Astrocyte (in vitro differentiated cells and primary cell): ENCODE data around the gene SPSB1. TPM values are rescaled to one million over a fixed set of nuclear protein-coding genes. Genes with fewer than 3 reads are reported as not detected.

Source experiments
- DNase-seq: peaks from one replicate; pipeline ENCODE4 v3.0.0-alpha.2; 2010; ENCODE audit warnings: low read depth
- FAIRE-seq: peaks from 2 replicates; lab custom pipeline; 2011; peaks lifted over from hg19 to GRCh38; lab: Jason Lieb, UNC
- H2AFZ ChIP-seq: 2 replicates; pipeline ENCODE4 v1.6.0; 2012; ENCODE audit warnings: low read depth, low read length, inconsistent platforms
- H3K27ac ChIP-seq: 2 replicates; pipeline ENCODE4 v1.5.1; 2011; ENCODE audit warnings: low read depth, low read length, inconsistent platforms
- H3K27me3 ChIP-seq: 2 replicates; pipeline ENCODE4 v1.6.0; 2011; ENCODE audit warnings: low read length, inconsistent platforms; ENCODE audit not compliant: insufficient read depth
- H3K36me3 ChIP-seq: 2 replicates; pipeline ENCODE4 v1.5.1; 2011; ENCODE audit warnings: low read length, inconsistent platforms; ENCODE audit not compliant: insufficient read depth
- H3K4me1 ChIP-seq: 2 replicates; pipeline ENCODE4 v1.5.1; 2011; ENCODE audit warnings: low read length, inconsistent platforms; ENCODE audit not compliant: insufficient read depth
- H3K4me2 ChIP-seq: 2 replicates; pipeline ENCODE4 v1.6.0; 2012; ENCODE audit warnings: low read length, inconsistent platforms
- H3K4me3 ChIP-seq: 2 replicates; pipeline ENCODE4 v1.5.1; 2011; ENCODE audit warnings: low read depth, mild to moderate bottlenecking, low read length, inconsistent platforms; ENCODE audit not compliant: insufficient read depth
- H3K79me2 ChIP-seq: 2 replicates; pipeline ENCODE4 v1.6.0; 2012; ENCODE audit warnings: mild to moderate bottlenecking, low read length, inconsistent platforms; ENCODE audit not compliant: insufficient read depth
- H3K9ac ChIP-seq: 2 replicates; pipeline ENCODE4 v1.6.0; 2012; ENCODE audit warnings: mild to moderate bottlenecking, low read length, inconsistent platforms
- H3K9me3 ChIP-seq: 2 replicates; pipeline ENCODE4 v1.5.1; 2012; ENCODE audit warnings: low read depth, mild to moderate bottlenecking, low read length, inconsistent platforms; ENCODE audit not compliant: insufficient read depth
- H4K20me1 ChIP-seq: 2 replicates; pipeline ENCODE4 v1.6.0; 2012; ENCODE audit warnings: low read length, inconsistent platforms; ENCODE audit not compliant: insufficient read depth
- H3K27ac Mint-ChIP-seq: one replicate; pipeline ENCODE4 v1.8.0; 2021; ENCODE audit warnings: mild to moderate bottlenecking, mixed read lengths; ENCODE audit not compliant: unreplicated experiment
- H3K27me3 Mint-ChIP-seq: one replicate; pipeline ENCODE4 v1.8.0; 2021; ENCODE audit warnings: low read depth, mixed read lengths; ENCODE audit not compliant: unreplicated experiment
- H3K36me3 Mint-ChIP-seq: one replicate; pipeline ENCODE4 v1.8.0; 2021; ENCODE audit warnings: low read depth, mixed read lengths; ENCODE audit not compliant: unreplicated experiment
- H3K4me1 Mint-ChIP-seq: one replicate; pipeline ENCODE4 v1.8.0; 2021; ENCODE audit warnings: low read depth, mixed read lengths; ENCODE audit not compliant: unreplicated experiment
- H3K4me3 Mint-ChIP-seq: one replicate; pipeline ENCODE4 v1.8.0; 2021; ENCODE audit warnings: mild to moderate bottlenecking, moderate library complexity, mixed read lengths; ENCODE audit not compliant: unreplicated experiment
- H3K9me3 Mint-ChIP-seq: one replicate; pipeline ENCODE4 v1.8.0; 2021; ENCODE audit warnings: mild to moderate bottlenecking, mixed read lengths; ENCODE audit not compliant: unreplicated experiment
- EZH2 ChIP-seq: IDR thresholded peaks from 2 replicates; pipeline ENCODE4 v1.6.1; 2012; ENCODE audit warnings: mild to moderate bottlenecking, low read length, inconsistent platforms; ENCODE audit not compliant: insufficient read depth
- total RNA-seq: library from RNA; stranded (reverse); gene quantifications from 2 replicates; pipeline ENCODE4 v1.2.1, GENCODE V29; 2021
- TF ChIP-seq, protein P1 (sequence below): IDR thresholded peaks from 2 replicates; pipeline ENCODE4 v1.5.1; 2011; ENCODE audit warnings: low read depth, mild to moderate bottlenecking, inconsistent platforms, low read length, moderate library complexity; ENCODE audit not compliant: insufficient read depth

Gene SPSB1
- total RNA-seq, 1 donor from 2014 or later = 53.5 TPM

DNA sequence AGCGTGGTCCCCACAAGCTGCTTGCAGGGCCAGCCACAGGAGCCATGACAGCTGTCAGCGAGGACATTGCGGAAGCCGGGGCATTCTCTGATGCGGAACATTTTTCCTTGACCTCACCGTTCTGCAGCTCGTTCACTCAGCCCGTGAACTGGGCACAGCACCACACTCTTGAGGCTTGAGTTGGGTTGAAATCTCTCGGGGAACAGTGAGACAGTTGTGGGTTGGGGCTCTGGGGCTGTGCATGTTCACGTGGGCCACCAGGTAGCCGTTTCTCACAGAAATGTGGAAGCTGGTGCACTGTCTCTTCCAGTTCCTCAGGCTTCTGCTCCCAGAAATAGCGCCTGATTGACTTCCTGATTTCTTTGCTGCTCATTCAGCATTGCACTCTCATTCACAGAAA is 69.8 kb downstream of the SPSB1 start:
- FAIRE-seq = no peak

DNA sequence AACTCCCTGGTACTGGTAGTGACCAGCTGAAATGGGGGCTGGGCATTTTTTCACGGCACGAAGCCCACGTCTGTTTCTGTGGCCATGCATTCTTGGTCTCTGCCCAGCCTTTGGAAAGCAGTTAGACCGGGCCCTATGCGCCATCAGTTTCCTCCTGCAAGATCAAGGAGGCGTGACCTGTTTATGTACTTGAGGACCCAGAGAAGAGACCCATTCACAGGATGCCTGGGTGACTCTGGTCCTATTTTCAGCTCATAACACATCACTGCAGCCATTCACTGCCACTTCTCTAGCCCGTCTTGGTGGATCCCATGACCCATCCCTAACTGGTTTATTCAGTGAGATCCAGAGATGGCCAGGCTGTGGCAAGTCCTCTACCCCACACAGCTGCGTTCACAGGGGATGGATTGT is 70.4 kb downstream of the SPSB1 start:
- Histone ChIP-seq H3K9me3 (no peaks in the 10 kb centered on the region), H3K79me2 (peaks cover 83% of the 10 kb centered on the region), H2AFZ (no peak overlapping the region), H3K27me3 (no peaks in the 10 kb centered on the region), H3K27ac (no peak overlapping the region), H3K36me3 (peaks cover 6% of the 10 kb centered on the region), H3K4me2 (no peak overlapping the region), H3K4me1 (no peaks in the 10 kb centered on the region), H3K9ac (no peak overlapping the region), H3K4me3 (no peak overlapping the region), H4K20me1 (peaks cover 93% of the 10 kb centered on the region)
- FAIRE-seq (no peak), DNase-seq (no peak)
- peaks cover 33% of the 10 kb centered on the region for H3K36me3 Mint-ChIP-seq
- no peaks in the 10 kb centered on the region for H3K27me3 Mint-ChIP-seq
- H3K4me3 Mint-ChIP-seq = no peak overlapping the region
- H3K4me1 Mint-ChIP-seq = peaks cover 14% of the 10 kb centered on the region
- no peaks in the 10 kb centered on the region for H3K9me3 Mint-ChIP-seq
- H3K27ac Mint-ChIP-seq = no peak overlapping the region
- TF ChIP-seq, protein P1, sequence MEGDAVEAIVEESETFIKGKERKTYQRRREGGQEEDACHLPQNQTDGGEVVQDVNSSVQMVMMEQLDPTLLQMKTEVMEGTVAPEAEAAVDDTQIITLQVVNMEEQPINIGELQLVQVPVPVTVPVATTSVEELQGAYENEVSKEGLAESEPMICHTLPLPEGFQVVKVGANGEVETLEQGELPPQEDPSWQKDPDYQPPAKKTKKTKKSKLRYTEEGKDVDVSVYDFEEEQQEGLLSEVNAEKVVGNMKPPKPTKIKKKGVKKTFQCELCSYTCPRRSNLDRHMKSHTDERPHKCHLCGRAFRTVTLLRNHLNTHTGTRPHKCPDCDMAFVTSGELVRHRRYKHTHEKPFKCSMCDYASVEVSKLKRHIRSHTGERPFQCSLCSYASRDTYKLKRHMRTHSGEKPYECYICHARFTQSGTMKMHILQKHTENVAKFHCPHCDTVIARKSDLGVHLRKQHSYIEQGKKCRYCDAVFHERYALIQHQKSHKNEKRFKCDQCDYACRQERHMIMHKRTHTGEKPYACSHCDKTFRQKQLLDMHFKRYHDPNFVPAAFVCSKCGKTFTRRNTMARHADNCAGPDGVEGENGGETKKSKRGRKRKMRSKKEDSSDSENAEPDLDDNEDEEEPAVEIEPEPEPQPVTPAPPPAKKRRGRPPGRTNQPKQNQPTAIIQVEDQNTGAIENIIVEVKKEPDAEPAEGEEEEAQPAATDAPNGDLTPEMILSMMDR = no peak
- TF ChIP-seq EZH2 = no peak

More for the DNA sequence above, 69.8 kb downstream of the SPSB1 start:
- Histone ChIP-seq H3K4me1 (no peaks in the 10 kb centered on the region), H3K27ac (no peak overlapping the region), H2AFZ (no peak overlapping the region), H3K9ac (no peak overlapping the region), H4K20me1 (peaks cover 95% of the 10 kb centered on the region), H3K4me3 (no peak overlapping the region), H3K36me3 (peaks cover 4% of the 10 kb centered on the region), H3K4me2 (no peak overlapping the region), H3K9me3 (no peaks in the 10 kb centered on the region), H3K79me2 (peaks cover 85% of the 10 kb centered on the region), H3K27me3 (no peaks in the 10 kb centered on the region)
- Mint-ChIP-seq H3K4me3 (no peak overlapping the region), H3K27me3 (no peaks in the 10 kb centered on the region), H3K9me3 (no peaks in the 10 kb centered on the region), H3K36me3 (peaks cover 32% of the 10 kb centered on the region), H3K27ac (no peak overlapping the region), H3K4me1 (peaks cover 14% of the 10 kb centered on the region)
- DNase-seq = no peak
- TF ChIP-seq EZH2 = no peak
- TF ChIP-seq, protein P1 = no peak

DNA sequence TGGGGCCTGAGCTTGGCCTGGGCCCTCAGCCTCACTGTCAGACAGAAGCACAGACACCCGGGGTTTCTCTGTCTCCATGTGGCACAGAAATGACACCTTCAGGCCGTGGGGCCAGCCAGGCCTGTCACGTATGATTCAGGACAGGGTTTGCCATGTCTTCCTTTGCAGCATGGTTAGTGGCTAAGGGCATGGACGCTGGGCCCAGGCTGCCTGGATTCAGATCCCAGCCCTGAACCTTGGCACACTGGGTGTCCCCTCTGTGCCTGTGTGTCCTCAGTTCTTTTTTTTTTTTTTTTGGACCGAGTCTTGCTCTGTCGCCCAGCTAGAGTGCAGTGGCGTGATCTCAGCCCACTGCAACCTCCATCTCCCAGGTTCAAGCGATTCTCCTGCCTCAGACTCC is 73.6 kb downstream of the SPSB1 start:
- Mint-ChIP-seq H3K4me3 (no peak overlapping the region), H3K27ac (no peak overlapping the region), H3K36me3 (peaks cover 29% of the 10 kb centered on the region), H3K27me3 (no peaks in the 10 kb centered on the region), H3K4me1 (peaks cover 21% of the 10 kb centered on the region), H3K9me3 (no peaks in the 10 kb centered on the region)
- Histone ChIP-seq H3K9ac (no peak overlapping the region), H3K4me2 (no peak overlapping the region), H3K27ac (no peak overlapping the region), H4K20me1 (peaks cover 79% of the 10 kb centered on the region), H3K27me3 (no peaks in the 10 kb centered on the region), H3K79me2 (peaks cover 54% of the 10 kb centered on the region), H2AFZ (no peak overlapping the region), H3K9me3 (no peaks in the 10 kb centered on the region), H3K36me3 (peaks cover 3% of the 10 kb centered on the region), H3K4me1 (peaks cover 3% of the 10 kb centered on the region), H3K4me3 (no peak overlapping the region)
- TF ChIP-seq EZH2 = no peak
- TF ChIP-seq, protein P1 = no peak
- no peak for FAIRE-seq
- DNase-seq = no peak
